ENCODE data around the gene NPAS3.

- TF ChIP-seq, protein P1, sequence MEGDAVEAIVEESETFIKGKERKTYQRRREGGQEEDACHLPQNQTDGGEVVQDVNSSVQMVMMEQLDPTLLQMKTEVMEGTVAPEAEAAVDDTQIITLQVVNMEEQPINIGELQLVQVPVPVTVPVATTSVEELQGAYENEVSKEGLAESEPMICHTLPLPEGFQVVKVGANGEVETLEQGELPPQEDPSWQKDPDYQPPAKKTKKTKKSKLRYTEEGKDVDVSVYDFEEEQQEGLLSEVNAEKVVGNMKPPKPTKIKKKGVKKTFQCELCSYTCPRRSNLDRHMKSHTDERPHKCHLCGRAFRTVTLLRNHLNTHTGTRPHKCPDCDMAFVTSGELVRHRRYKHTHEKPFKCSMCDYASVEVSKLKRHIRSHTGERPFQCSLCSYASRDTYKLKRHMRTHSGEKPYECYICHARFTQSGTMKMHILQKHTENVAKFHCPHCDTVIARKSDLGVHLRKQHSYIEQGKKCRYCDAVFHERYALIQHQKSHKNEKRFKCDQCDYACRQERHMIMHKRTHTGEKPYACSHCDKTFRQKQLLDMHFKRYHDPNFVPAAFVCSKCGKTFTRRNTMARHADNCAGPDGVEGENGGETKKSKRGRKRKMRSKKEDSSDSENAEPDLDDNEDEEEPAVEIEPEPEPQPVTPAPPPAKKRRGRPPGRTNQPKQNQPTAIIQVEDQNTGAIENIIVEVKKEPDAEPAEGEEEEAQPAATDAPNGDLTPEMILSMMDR (IDR thresholded peaks at IDR 0.05) = no peak
- no peak for TF ChIP-seq POLR2A (IDR thresholded peaks at IDR 0.05)
Observed at GRCh38 chr14:33401311-33401710, 462.6 kb downstream of the NPAS3 start.
